ENCODE measurements around the gene ADCY9. TPM values are rescaled to one million over a fixed set of nuclear protein-coding genes. Genes with fewer than 3 reads are reported as not detected.
"Not testable (repeated sequence)": the region's sequence is repeated elsewhere in the genome, so short reads cannot be mapped to it uniquely, and the experiment has no call there.

The ADCY9 gene
- total and polyA plus RNA-seq, 4 donors, result 12.7 to 37.6 (median 17.6) TPM

DNA sequence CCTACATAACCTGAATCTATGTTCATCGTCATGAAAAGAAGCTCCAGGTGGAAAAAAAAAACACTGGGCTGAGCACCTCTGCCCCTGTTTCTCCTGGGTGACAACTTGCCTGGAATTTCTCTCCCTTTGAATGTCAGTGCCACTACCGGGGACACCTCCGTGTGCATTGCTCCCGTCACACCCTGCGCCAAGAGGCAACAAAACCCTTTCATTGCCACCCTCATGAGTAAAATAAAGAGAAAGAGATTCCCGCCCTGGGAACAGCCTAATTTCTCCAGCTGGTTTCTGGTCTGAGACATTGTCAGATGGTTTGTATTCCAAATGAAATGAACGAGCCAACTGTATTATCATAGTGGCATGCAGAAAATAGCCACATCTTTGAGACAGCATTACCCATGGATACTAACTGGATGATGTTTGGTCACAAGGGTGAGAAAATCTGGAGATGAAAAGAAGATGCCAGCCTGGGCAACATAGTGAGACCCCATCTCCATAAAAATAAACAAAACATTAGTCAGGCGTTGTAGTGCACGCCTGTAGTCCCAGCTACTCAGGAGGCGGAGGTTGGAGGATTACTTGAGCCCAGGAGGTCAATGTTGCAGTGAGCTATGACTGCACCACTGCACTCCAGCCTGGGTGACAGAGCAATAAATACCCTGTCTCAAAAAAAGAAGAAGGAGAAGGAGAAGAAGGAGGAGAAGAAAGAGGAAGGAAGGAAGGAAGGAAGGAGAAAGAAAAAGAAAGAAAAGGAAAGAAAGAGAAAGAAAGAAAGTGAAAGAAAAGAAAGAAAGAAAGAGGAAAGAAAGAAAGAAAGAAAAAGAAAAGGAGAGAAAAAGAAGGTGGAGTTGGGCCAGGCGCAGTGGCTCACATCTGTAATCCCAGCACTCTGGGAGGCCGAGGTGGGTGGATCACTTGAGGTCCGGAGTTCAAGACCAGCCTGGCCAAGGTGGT, 42.2 kb upstream of the ADCY9 start:
- WGBS, 2 donors, result 87 to 88% methylated on average over 13 of the region's 13 CpGs
- Histone ChIP-seq H3K27me3 (ENCODE audit: control insufficient read depth in 3 of 3, insufficient read depth in 3 of 3, low read length in 2 of 3) (no peaks in the 10 kb centered on the region), H3K4me3 (no peak overlapping the region), H3K9ac (ENCODE audit: insufficient read depth in 1 of 2, low read length in 2 of 2) (no peak overlapping the region), H3K27ac (ENCODE audit: low read depth in 1 of 2, low read length in 1 of 2) (no peak overlapping the region), H3K4me1 (ENCODE audit: control insufficient read depth in 5 of 5, insufficient read depth in 5 of 5, low read length in 5 of 5) (no peaks in the 10 kb centered on the region), H3K9me3 (ENCODE audit: control insufficient read depth in 4 of 4, insufficient read depth in 3 of 4, low read length in 3 of 4) (peaks cover 0 to 3% (median 0%) of the 10 kb centered on the region in 4 donors), H3K36me3 (ENCODE audit: control insufficient read depth in 4 of 4, insufficient read depth in 4 of 4, low read length in 4 of 4) (no peaks in the 10 kb centered on the region)
- TF ChIP-seq, protein P1, sequence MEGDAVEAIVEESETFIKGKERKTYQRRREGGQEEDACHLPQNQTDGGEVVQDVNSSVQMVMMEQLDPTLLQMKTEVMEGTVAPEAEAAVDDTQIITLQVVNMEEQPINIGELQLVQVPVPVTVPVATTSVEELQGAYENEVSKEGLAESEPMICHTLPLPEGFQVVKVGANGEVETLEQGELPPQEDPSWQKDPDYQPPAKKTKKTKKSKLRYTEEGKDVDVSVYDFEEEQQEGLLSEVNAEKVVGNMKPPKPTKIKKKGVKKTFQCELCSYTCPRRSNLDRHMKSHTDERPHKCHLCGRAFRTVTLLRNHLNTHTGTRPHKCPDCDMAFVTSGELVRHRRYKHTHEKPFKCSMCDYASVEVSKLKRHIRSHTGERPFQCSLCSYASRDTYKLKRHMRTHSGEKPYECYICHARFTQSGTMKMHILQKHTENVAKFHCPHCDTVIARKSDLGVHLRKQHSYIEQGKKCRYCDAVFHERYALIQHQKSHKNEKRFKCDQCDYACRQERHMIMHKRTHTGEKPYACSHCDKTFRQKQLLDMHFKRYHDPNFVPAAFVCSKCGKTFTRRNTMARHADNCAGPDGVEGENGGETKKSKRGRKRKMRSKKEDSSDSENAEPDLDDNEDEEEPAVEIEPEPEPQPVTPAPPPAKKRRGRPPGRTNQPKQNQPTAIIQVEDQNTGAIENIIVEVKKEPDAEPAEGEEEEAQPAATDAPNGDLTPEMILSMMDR (IDR thresholded peaks at IDR 0.05; ENCODE audit: control extremely low read depth, extremely low read depth), result no peak
- ATAC-seq (ENCODE audit: insufficient read depth, low FRiP score), result no peak
- no peak for DNase-seq

DNA sequence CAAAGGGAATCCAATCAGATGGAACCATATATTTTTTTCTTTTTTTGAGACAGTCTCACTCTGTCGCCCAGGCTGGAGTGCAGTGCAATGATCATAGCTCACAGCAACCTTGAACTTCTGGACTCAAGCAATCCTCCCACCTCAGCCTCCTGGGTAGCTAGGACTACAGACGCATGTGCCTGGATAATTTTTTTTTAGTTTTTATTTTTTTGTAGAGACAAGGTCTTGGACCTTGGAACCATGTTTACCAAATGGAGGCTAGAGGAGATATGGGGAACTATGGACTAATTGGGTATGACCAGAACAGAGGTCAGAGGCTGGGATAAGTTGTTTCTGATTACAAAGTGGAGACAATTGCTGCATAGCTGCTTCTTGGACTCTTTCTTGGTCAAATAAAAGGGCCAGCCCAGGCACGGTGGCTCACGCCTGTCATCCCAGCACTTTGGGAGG, 41.2 kb upstream of the ADCY9 start:
- Histone ChIP-seq H3K4me1 (ENCODE audit: control insufficient read depth in 5 of 5, insufficient read depth in 5 of 5, low read length in 5 of 5) (no peaks in the 10 kb centered on the region), H3K27me3 (ENCODE audit: control insufficient read depth in 3 of 3, insufficient read depth in 3 of 3, low read length in 2 of 3) (no peaks in the 10 kb centered on the region), H3K4me3 (no peak overlapping the region), H3K36me3 (ENCODE audit: control insufficient read depth in 4 of 4, insufficient read depth in 4 of 4, low read length in 4 of 4) (no peaks in the 10 kb centered on the region), H3K27ac (ENCODE audit: low read depth in 1 of 2, low read length in 1 of 2) (no peak overlapping the region), H3K9ac (ENCODE audit: insufficient read depth in 1 of 2, low read length in 2 of 2) (no peak overlapping the region), H3K9me3 (ENCODE audit: control insufficient read depth in 4 of 4, insufficient read depth in 3 of 4, low read length in 3 of 4) (peaks cover 0 to 3% (median 0%) of the 10 kb centered on the region in 4 donors)
- no peak for DNase-seq
- TF ChIP-seq, protein P1 (IDR thresholded peaks at IDR 0.05; ENCODE audit: control extremely low read depth, extremely low read depth), result no peak
- 86 to 92% methylated on average over 4 of the region's 4 CpGs for WGBS, 2 donors
- no peak for ATAC-seq (ENCODE audit: insufficient read depth, low FRiP score)

DNA sequence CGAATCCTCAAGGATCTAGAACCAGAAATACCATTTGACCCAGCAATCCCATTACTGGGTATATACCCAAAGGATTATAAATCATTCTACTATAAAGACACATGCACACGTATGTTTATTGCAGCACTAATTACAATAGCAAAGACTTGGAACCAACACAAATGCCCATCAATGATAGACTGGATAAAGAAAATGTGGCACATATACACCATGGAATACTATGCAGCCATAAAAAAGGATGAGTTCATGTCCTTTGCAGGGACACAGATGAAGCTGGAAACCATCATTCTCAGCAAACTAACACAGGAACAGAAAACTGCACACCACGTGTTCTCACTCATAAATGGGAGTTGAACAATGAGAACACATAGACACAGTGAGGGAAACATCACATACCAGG, 40.3 kb upstream of the ADCY9 start:
- not testable (repeated sequence) for H3K4me1 ChIP-seq (ENCODE audit: control insufficient read depth in 5 of 5, insufficient read depth in 5 of 5, low read length in 5 of 5); H3K4me3 ChIP-seq; H3K36me3 ChIP-seq (ENCODE audit: control insufficient read depth in 4 of 4, insufficient read depth in 4 of 4, low read length in 4 of 4); H3K27ac ChIP-seq (ENCODE audit: low read depth in 1 of 2, low read length in 1 of 2); H3K9ac ChIP-seq (ENCODE audit: insufficient read depth in 1 of 2, low read length in 2 of 2); H3K27me3 ChIP-seq (ENCODE audit: control insufficient read depth in 3 of 3, insufficient read depth in 3 of 3, low read length in 2 of 3); DNase-seq; ATAC-seq (ENCODE audit: insufficient read depth, low FRiP score); H3K9me3 ChIP-seq (ENCODE audit: control insufficient read depth in 4 of 4, insufficient read depth in 3 of 4, low read length in 3 of 4)
- 81 to 84% methylated on average over 3 of the region's 3 CpGs for WGBS, 2 donors

DNA sequence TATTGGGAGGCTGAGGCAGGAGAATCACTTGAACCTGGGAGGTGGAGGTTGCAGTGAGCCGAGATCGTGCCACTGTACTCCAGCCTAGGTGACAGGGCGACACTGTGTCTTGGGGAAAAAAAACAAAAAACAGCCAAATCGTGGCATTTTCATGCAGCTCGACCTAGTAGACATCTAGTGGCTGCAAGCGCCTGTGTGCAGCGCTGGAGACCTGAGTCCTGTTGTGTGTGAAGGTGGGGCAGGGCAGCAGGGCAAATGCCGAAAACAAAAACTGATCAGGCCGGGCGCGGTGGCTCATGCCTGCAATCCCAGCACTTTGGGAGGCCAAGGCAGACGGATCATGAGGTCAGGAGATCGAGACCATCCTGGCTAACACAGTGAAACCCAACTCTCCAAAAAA, 37.1 kb upstream of the ADCY9 start:
- H3K27ac ChIP-seq (ENCODE audit: low read depth in 1 of 2, low read length in 1 of 2); H3K9me3 ChIP-seq (ENCODE audit: control insufficient read depth in 4 of 4, insufficient read depth in 3 of 4, low read length in 3 of 4); H3K9ac ChIP-seq (ENCODE audit: insufficient read depth in 1 of 2, low read length in 2 of 2); H3K4me1 ChIP-seq (ENCODE audit: control insufficient read depth in 5 of 5, insufficient read depth in 5 of 5, low read length in 5 of 5); ATAC-seq (ENCODE audit: insufficient read depth, low FRiP score); DNase-seq; H3K36me3 ChIP-seq (ENCODE audit: control insufficient read depth in 4 of 4, insufficient read depth in 4 of 4, low read length in 4 of 4); H3K27me3 ChIP-seq (ENCODE audit: control insufficient read depth in 3 of 3, insufficient read depth in 3 of 3, low read length in 2 of 3); H3K4me3 ChIP-seq: not testable (repeated sequence)
- WGBS, 2 donors, result 88 to 93% methylated on average over 13 of the region's 13 CpGs
